RWPE1 (cell line): ENCODE data around the gene FBXL17.

Source experiments
- CTCF ChIA-PET: fragments of 350-600 bp; sonication (Branson Sonifier 250); formaldehyde crosslinking; extraction: SDS; loops from one replicate; lab custom pipeline; 2021; lab: Yijun Ruan, JAX
- POLR2A ChIA-PET: fragments of 400-600 bp; formaldehyde crosslinking; extraction: SDS; loops from one replicate; lab custom pipeline; 2020; ENCODE audit warnings: antibody characterized with exemption; ENCODE audit not compliant: low non-redundant PET; lab: Yijun Ruan, JAX
- DNase-seq: peaks from one replicate; pipeline ENCODE4 v3.0.0; 2012; ENCODE audit warnings: low spot score
- H3K27ac ChIP-seq: fragments of 450-650 bp; 2 replicates; pipeline ENCODE4 v1.5.1; 2017
- TF ChIP-seq, protein P1 (sequence below): fragments of 450-650 bp; conservative IDR thresholded peaks from 2 replicates; pipeline ENCODE4 v1.5.1; 2017; ENCODE audit warnings: low read depth, mild to moderate bottlenecking

Gene FBXL17

DNA sequence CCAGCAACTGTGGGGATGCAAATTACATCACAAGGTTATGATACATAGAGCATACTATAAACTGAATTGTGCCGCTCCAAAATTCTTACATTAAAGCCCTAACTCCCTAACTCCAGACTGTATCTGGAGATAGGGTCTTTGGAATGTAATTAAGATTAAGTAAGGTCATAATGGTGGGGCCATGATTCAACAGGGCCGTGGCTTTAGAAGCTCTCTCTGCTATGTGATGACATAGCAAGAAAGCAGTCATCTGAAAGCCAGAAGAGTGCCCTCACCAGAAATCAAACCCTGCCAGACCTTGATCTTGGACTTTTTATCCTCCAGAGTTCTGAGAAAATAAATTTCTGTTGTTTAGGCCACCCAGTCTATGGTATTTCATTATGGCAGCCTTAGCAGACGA is 123.9 kb downstream of the FBXL17 start:
- TF ChIP-seq, protein P1, sequence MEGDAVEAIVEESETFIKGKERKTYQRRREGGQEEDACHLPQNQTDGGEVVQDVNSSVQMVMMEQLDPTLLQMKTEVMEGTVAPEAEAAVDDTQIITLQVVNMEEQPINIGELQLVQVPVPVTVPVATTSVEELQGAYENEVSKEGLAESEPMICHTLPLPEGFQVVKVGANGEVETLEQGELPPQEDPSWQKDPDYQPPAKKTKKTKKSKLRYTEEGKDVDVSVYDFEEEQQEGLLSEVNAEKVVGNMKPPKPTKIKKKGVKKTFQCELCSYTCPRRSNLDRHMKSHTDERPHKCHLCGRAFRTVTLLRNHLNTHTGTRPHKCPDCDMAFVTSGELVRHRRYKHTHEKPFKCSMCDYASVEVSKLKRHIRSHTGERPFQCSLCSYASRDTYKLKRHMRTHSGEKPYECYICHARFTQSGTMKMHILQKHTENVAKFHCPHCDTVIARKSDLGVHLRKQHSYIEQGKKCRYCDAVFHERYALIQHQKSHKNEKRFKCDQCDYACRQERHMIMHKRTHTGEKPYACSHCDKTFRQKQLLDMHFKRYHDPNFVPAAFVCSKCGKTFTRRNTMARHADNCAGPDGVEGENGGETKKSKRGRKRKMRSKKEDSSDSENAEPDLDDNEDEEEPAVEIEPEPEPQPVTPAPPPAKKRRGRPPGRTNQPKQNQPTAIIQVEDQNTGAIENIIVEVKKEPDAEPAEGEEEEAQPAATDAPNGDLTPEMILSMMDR: no peak
- ChIA-PET POLR2A (no interaction called here), CTCF (no interaction called here)
- H3K27ac ChIP-seq: no peak overlapping the region
- no peak for DNase-seq

DNA sequence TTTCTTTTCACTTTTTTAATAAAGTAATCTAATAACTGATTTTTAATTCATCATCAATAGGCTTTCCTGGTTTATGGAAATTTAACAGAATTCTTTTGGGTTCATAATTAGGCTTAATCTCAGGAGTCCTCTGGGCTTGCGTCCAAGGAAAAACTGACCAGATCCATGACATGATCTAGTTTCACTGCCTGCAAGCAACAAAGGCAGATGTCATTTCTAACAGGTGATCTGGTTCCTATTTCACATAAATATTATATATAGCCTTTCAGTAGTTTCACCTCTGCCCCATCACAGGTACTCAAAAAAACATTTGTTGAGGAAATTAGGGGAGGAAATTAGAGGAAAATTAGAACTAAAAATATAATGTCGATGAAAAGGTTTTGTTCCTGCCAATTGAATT is 126.4 kb downstream of the FBXL17 start:
- no peak overlapping the region for H3K27ac ChIP-seq
- CTCF ChIA-PET: no interaction called here
- TF ChIP-seq, protein P1: no peak
- DNase-seq: no peak
- POLR2A ChIA-PET: no interaction called here

DNA sequence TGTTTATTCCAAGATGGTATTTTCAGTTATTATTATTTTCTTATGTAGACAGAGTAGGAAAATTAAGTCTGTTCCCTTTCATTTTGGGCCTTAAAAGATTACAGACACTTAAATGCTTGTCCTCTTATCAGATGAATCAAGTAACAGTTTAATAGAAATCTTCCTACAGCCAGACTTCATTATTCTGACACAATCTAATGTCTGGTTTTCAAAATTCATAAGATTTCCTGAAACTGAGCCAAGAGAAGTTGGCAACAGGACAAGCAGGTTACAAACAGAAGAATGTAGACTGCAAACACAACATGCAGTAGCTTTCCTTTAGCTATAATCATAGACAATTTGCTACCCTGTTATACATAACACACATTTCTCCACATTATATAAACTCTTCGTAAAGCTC is 130.5 kb downstream of the FBXL17 start:
- POLR2A ChIA-PET: no interaction called here
- CTCF ChIA-PET: interaction anchor here (2.4 kb wide), 1 partner anchor 9 kb away, joined by 18 read pairs; no protein-coding TSS in a partner anchor
- H3K27ac ChIP-seq: no peak overlapping the region
- TF ChIP-seq, protein P1: no peak
- DNase-seq: no peak

DNA sequence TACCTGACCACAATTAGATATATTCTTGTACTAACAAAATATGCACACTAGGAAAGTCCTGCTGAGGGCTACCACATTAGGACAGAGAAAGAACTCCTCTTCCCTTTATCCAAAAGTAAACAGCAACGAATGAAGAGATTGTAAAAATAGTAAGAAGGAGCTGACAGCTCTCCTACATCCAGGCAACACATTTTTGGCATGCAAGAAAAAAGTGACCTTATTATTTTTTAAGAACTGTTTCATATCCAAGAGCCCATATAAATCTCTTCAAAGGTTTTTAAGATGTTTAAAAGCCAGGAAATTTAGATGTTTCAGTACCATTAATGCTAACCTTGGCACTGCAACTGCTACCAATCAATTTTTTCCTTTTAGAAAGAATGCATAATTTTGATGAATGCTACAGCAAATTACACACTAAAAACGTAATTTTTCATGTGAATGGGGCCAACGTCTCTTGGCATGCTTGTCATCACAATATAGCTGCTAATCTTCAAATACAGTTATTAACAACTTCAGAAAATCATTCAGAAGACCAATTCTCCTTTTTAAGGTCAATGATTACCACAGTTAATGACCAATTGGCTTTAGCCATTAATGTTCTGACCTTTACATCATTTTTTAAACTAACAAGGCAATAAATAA is 132.0 kb downstream of the FBXL17 start:
- POLR2A ChIA-PET: no interaction called here

DNA sequence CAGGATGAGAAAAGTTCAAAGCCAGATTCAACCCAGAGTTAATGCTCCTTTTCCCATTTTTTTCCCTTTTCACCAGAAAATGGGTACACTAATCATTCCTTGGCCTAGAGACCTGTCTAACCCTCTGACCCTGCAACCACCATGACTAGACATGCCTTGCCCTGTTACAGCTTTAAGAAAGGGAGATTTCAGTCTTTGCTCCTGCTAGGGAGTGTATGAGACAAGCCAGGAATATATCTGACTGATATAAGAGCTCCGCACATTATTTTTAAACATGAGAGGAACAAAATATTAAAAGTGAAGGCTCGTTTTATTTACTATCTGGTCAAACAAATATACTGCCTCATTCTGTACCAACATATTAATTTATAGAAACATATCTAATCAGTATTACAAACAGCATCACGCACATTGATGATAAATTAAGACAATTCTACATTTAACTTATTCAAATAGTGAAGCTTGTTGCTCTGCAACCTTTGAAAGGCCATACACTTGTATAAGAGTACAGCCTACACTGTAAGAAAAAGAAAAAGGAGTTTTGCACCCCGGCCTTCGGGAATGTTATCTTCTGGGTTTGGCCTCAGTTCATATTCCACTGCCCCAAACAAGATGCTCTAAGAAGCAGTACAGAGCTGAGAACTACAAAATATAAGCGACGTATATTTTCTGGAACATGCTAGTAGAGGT is 132.7 kb downstream of the FBXL17 start:
- TF ChIP-seq, protein P1: no peak
- ChIA-PET CTCF (interaction anchor here (1.0 to 1.2 kb wide), 2 partner anchors 11 to 12 kb away, joined by 3 to 5 read pairs; no protein-coding TSS in a partner anchor), POLR2A (no interaction called here)
- DNase-seq: no peak
- no peak overlapping the region for H3K27ac ChIP-seq

More for the DNA sequence above, 132.0 kb downstream of the FBXL17 start:
- DNase-seq: no peak
- CTCF ChIA-PET: interaction anchor here (1.0 to 1.2 kb wide), 2 partner anchors 10 to 11 kb away, joined by 3 to 5 read pairs; no protein-coding TSS in a partner anchor
- TF ChIP-seq, protein P1: no peak
- H3K27ac ChIP-seq: no peak overlapping the region

DNA sequence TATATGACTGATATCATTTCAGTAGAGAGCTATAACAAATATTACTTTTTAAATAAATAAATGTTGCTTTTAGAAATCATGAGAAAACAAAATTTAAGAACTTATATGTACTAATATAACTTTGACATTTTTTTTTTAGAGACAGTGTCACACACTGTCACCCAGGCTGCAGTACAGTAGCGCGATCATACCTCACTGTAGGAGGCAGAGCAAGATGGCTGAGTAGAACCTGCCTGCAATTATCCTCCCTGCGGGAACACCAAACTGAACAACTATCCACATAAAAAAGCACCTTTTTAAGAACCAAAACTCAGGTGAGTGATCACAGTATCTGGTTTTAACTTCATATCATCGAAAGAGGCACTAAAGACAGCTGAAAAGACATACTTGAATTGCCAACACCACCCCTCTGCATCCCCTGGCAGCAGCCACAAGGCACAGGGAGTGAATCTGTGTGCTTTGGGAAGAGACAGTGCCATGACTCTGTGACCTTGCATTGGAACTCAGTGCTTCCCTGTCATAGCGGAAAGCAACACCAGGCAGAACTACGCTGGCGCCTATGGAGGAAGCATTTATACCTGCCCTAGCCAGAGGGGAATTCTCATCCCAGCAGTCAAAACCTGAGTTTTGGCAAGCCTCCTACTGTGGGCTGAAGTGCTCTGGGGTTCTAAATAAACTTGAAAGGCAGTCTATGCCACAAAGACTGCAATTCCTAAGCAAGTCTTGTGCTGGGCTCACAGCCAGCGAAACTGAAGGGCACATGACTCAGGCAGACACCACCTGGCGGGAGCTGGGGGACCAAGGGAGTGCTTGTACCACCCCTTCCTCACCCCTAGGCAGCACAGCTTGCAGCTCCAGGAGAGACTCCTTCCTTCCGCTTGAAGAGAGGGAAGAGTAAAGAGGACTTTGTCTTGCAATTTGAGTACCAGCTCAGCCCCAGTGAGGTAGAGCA is 142.7 kb downstream of the FBXL17 start:
- ChIA-PET POLR2A (no interaction called here), CTCF (interaction anchor here (2.1 kb wide), 1 partner anchor 21 kb away, joined by 6 read pairs; no protein-coding TSS in a partner anchor)
- TF ChIP-seq, protein P1: no peak
- peak overlapping the region; percentile 16; the same call in 1 of the 2 replicates for H3K27ac ChIP-seq
- DNase-seq: no peak
